COR-L47 (cell line): ENCODE data around the gene MIA.
"Not testable (repeated sequence)": the region's sequence is repeated elsewhere in the genome, so short reads cannot be mapped to it uniquely, and the experiment has no call there.

ENCODE experiments used
- DNase-seq: peaks from one replicate; lab custom pipeline; 2025; lab: John Stamatoyannopoulos, UW

The MIA gene

GRCh38 chr19:40780582-40780981 is 5.3 kb downstream of the MIA start:
- DNase-seq = no peak

GRCh38 chr19:40781140-40781539 is 5.8 kb downstream of the MIA start:
- no peak for DNase-seq

GRCh38 chr19:40783711-40784110 is 8.4 kb downstream of the MIA start:
- DNase-seq = no peak

DNA sequence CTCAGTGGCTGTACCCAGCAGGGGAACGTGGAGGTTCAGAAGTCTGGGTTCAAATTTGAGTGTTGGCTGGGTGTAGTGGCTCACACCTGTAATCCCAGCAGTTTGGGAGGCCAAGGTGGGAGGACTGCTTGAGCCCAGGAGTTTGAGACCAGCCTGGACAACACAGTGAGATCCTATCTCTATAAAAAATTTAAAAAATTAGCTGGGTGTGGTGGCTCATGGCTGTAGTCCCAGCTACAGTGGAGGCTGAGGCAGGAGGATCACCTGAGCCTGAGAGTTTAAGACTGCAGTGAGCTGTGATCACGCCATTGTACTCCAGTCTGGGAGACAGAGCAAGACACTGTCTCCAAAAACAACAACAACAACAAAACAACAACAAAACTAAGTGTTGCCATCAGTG is 8.8 kb downstream of the MIA start:
- not testable (repeated sequence) for DNase-seq

- DNase-seq = no peak
Measured at GRCh38 chr19:40785526-40785925, 10.2 kb downstream of the MIA start.

DNA sequence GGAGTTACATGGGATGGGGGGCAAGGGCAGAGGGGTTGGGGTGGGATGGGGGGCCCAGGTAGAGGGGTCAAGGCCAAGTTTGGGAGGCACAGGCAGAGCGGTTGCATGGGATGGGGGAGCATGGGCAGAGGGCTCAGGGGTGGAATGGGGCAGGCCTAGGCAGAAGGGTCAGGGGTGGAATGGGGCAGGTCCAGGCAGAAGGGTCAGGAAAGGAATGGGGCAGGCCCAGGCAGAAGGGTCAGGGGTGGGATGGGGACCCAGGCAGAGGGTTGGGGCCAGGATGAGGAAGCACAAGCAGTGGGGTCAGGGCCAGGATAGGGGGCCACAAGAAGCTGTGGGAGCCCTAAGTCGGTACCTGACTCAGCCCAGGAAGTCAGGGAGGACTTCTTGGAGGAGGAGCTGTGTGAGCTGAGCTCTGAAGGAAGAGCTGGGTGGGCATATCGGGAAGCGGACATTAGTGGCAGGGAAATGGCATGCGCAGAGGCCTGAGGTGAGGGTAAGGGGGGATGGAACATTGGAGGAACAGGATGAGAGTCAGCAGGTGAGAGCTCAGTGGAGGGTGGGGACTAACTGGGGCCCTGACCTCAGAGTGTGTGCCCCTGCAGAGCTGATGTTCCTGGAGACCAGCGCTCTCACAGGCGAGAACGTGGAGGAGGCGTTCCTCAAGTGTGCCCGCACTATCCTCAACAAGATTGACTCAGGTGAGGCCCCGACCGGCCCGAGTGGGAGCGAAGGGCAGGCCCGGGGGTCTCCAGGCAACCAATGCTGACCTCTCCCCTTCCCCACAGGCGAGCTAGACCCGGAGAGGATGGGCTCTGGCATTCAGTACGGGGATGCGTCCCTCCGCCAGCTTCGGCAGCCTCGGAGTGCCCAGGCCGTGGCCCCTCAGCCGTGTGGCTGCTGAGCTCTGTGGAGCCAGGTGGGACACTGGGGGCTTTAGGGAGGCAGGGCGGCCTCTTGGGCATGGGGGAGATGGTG is 11.0 kb downstream of the MIA start:
- DNase-seq = no peak

DNA sequence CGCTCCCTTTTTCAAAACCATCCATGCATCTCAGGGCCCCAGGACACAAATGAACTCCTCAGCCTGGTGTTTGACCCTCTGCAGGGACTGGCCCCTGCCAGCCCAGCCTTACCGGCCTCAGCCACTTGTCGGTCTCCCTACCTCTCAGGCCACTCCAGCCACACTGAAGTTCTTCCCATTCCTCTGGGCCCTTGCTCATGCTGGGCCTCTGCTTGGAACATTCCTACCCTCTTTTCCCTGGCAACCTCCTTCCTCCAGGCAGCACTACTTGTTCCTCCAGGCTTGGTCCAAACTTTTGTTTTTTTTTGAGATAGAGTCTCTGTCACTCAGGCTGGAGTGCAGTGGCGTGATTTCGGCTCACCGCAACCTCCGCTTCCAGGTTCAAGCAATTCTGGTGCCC is 16.0 kb downstream of the MIA start:
- DNase-seq = no peak

GRCh38 chr19:40791996-40792395 is 16.7 kb downstream of the MIA start:
- no peak for DNase-seq

GRCh38 chr19:40797166-40797962 is 22.0 kb downstream of the MIA start:
- DNase-seq = no peak

GRCh38 chr19:40797963-40798682 is 22.8 kb downstream of the MIA start:
- peak; percentile 23 for DNase-seq

GRCh38 chr19:40798683-40799557 is 23.6 kb downstream of the MIA start, which contains the start of gene EGLN2:
TSS of gene EGLN2 (plus strand) at chr19:40799191. CDS start at chr19:40800573, 1,382 bp downstream.
- DNase-seq = peak; percentile 100

DNA sequence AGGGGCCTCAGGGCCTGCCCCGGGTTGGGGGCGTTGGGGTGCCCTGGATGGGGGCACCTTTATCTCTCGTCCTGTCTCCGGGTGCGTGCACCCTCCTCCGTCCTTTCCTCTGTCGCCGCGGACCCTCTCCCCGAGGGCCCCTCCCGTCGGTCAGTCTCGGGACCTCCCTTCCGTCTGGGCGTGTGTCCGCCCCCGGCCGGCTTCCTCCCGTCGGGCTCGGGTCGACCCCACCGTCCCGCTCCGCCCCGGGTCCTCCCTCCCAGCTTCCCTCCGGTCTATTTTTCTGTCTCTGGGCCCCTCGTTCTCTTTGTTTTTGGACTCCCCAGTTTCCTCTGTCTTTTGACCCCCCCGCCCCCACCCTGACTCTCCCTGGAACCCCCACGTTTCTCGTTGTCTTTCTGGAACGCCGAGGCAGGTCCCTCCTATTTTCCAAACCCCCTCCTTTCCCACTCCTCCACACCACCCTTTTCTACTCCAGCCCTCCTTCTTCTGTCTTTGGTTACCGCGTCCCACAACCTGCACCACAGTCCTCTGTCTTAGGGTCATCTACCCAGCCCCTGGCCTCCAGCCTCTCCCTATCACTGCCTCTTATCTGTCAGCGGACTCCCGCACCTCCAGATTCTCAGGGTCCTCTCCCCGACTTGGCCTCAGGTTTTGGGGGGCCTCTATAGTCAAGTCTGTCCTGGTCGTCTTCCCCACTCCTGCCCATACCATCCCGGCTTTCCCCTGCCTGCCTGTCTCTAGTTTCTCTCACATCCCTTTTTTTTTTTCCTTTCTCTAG is 24.4 kb downstream of the MIA start:
- no peak for DNase-seq

GRCh38 chr19:40800339-40800996 is 25.1 kb downstream of the MIA start:
- DNase-seq = no peak

DNA sequence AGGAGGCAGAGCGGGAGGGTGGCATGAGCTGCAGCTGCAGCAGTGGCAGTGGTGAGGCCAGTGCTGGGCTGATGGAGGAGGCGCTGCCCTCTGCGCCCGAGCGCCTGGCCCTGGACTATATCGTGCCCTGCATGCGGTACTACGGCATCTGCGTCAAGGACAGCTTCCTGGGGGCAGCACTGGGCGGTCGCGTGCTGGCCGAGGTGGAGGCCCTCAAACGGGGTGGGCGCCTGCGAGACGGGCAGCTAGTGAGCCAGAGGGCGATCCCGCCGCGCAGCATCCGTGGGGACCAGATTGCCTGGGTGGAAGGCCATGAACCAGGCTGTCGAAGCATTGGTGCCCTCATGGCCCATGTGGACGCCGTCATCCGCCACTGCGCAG is 25.7 kb downstream of the MIA start:
- DNase-seq = no peak

GRCh38 chr19:40801426-40802299 is 26.3 kb downstream of the MIA start:
- DNase-seq = no peak

- no peak for DNase-seq
Measured at GRCh38 chr19:40802300-40803169, 27.2 kb downstream of the MIA start.

- DNase-seq = no peak
Measured at GRCh38 chr19:40803170-40803856, 28.0 kb downstream of the MIA start.
